ENCODE data around the gene LRRC51.

Gene LRRC51

DNA sequence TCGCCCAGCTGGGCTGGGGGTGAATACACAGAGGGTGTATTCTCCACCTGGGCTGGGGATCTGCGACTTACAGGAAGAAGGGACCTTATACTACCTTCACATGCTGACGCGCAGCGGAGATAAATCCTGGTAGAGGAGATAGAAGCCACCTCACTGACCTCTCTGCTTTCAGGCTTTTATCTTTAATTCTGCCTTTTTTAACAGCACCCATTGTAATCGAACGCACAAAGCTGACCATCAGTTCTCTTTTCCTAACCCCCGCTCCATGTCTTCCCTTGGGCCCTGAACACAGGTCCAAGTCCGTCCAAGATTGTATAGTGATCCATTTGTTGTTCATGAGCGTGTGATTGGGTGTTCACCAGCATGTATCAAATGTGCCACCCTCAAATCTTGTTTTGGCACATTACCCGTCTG lies 23.1 kb downstream of the LRRC51 start:
- peak overlapping the region; percentile 82 for H3K27ac ChIP-seq
- no peak for TF ChIP-seq ZFX (IDR thresholded peaks at IDR 0.05; ENCODE audit: borderline replicate concordance)
- TF ChIP-seq, protein P1, sequence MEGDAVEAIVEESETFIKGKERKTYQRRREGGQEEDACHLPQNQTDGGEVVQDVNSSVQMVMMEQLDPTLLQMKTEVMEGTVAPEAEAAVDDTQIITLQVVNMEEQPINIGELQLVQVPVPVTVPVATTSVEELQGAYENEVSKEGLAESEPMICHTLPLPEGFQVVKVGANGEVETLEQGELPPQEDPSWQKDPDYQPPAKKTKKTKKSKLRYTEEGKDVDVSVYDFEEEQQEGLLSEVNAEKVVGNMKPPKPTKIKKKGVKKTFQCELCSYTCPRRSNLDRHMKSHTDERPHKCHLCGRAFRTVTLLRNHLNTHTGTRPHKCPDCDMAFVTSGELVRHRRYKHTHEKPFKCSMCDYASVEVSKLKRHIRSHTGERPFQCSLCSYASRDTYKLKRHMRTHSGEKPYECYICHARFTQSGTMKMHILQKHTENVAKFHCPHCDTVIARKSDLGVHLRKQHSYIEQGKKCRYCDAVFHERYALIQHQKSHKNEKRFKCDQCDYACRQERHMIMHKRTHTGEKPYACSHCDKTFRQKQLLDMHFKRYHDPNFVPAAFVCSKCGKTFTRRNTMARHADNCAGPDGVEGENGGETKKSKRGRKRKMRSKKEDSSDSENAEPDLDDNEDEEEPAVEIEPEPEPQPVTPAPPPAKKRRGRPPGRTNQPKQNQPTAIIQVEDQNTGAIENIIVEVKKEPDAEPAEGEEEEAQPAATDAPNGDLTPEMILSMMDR (IDR thresholded peaks at IDR 0.05), result no peak; the same call in 1 of the 2 replicates

- TF ChIP-seq, protein P1 (IDR thresholded peaks at IDR 0.05), result no peak
- TF ChIP-seq ZFX (IDR thresholded peaks at IDR 0.05; ENCODE audit: borderline replicate concordance), result no peak
- peak within 1 kb of the TSS; percentile 82; the same call in 1 of the 2 replicates for H3K27ac ChIP-seq
Observed at GRCh38 chr11:72105888-72106287, 25.2 kb downstream of the LRRC51 start, which contains the start of gene TOMT. TOMT (plus strand) TSS chr11:72105924; CDS start chr11:72105952, 28 bp downstream.

DNA sequence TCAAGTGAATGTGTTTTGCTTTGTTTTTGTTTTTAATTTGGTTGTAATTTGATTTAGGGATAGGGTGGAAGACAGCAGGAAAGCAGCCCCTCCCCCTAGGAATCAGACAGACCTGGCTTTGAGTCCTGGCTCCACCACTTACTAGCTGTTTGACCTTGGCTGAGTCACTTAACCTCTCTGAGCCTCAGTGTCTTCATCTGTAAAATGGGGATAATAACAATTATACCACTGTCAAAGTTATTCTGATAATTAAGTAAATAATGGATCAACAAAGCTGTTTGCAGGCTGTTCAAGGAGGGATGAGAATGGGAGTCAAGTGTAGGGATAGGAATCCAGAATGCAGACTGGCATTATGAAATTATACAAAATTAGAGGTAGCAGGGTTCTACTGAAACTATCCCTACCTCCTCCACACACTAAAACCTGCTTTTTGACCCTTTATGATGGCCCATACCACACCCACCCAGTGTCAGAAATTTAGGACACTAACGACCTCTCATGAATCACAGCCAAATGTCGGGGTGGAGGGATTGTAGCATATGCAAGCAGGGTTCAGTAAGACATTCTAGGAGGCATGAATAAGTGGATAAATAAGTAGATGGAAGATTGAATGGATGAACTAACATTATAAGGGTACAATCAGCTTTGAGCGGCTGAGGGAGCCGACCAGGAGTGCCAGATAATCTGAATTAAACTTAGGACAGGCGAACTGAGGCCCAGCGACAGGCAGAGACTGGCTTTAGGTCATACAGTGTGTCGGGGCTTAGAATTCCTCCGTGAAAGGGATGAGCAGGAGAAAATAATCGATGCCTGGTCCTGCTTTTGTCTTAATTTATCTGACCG lies 30.9 kb downstream of the LRRC51 start:
- TF ChIP-seq ZFX (IDR thresholded peaks at IDR 0.05; ENCODE audit: borderline replicate concordance), result no peak
- TF ChIP-seq, protein P1 (IDR thresholded peaks at IDR 0.05), result no peak
- H3K27ac ChIP-seq, result peak overlapping the region; percentile 91

DNA sequence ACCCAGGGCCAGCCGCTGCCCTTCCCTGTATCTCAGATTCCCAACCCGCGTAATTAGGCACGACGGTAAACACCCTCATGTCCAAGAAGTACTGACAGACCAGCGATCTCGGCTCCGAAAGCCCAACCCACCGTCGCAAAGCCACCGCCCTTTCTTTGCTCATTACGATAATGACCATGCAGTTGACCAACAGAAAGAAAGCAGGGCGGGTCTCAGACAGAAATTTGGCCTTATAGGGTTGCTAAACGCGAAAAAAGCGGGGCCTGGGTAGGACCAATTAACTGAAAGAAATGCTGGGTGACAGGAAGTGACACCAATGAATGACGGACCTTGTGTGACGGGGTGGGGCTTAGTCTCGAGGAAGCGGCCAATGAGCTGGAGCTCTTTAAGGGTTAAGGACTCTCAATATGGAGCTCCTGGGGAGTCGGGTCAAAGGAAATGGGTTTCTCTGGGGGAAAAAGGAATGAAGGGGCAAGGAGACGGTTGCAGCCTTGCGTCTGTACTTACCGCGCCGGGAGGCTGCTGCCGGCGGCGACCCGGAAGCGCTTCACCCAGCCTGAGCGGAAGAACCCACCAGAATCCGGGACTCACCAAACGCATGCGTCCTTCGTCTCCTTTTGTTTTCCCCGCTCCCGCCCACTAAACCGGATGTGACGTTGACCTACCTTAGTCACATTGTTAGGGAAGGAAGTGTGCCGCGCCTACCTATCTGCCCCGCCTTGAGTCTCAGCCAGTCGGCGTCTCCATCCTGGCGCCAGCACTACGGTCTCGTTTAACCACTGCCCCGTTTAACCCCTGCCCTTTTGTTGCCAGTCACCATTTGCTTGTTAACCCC lies 31.7 kb downstream of the LRRC51 start, which contains the start of gene ANAPC15:
TSS of gene ANAPC15 (minus strand) at position 553 of the 835 bp plus-strand sequence. CDS start 1,419 bp downstream, outside the sequence.
- H3K27ac ChIP-seq, result peak within 1 kb of the TSS; percentile 91
- TF ChIP-seq ZFX (IDR thresholded peaks at IDR 0.05; ENCODE audit: borderline replicate concordance), result no peak
- TF ChIP-seq, protein P1 (IDR thresholded peaks at IDR 0.05), result no peak

DNA sequence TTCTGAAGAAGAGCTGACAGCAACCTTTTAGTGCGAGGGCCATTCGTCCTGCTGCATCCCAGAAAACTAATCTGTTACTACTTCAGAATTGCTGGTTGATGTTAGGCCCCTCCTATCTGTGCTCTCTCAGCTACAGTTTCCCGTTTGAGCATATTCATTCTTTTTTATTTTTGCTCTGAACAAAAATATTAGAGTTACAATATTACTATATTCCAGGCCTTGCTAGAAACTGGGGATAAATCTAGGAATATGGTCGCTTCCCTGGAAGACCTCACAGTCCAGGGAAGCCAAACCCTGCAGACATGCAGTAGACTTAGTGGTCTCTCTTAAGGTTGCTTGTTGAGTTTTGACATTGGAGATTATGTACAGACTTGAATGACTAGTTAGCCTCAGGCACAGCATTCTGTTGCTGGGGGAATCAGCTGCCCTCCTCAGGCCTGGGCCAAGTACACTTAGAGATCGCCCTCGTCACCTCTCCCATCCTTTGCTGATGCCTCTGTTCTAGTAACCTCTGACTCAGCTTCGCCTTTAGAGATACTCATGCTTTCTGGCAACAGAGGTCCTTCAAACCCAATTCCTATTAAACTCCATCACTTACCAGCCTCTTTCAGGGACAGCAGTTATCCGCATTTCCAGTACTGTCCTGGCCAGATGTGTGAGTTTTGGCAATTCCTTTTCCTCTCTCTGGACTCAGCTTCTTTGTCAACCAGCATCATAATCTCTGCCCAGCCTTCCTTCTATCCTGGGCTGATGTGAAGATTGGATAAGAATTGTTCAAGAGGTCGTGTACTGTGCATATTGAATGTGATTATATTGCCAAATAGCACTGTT lies 32.5 kb downstream of the LRRC51 start:
- TF ChIP-seq, protein P1 (IDR thresholded peaks at IDR 0.05), result no peak
- no peak for TF ChIP-seq ZFX (IDR thresholded peaks at IDR 0.05; ENCODE audit: borderline replicate concordance)
- H3K27ac ChIP-seq, result peak overlapping the region; percentile 91

- no peak overlapping the region for H3K27ac ChIP-seq
- TF ChIP-seq ZFX (IDR thresholded peaks at IDR 0.05; ENCODE audit: borderline replicate concordance), result no peak
- TF ChIP-seq, protein P1 (IDR thresholded peaks at IDR 0.05), result no peak
Observed at GRCh38 chr11:72114570-72114969, 33.9 kb downstream of the LRRC51 start.
